RWPE2 (cell line): ENCODE results near the gene ADAM8.

Experiments used
- ATAC-seq: fragments of 200-7000 bp; cut with Tn5 transposase; 3 replicates; pipeline ENCODE4 v1.9.1; 2021; ENCODE audit warnings: low read depth
- DNase-seq: peaks from one replicate; pipeline ENCODE4 v3.0.0-alpha.2; 2020; ENCODE audit warnings: low spot score
- H3K27ac ChIP-seq: fragments of 450-650 bp; 2 replicates; pipeline ENCODE4 v1.5.1; 2017; ENCODE audit warnings: mild to moderate bottlenecking; ENCODE audit not compliant: poor library complexity, severe bottlenecking
- H3K27me3 ChIP-seq: fragments of 250-450 bp; sonication (Bioruptor Pico); 2 replicates; pipeline ENCODE4 v1.5.1; 2021; ENCODE audit warnings: mild to moderate bottlenecking, moderate library complexity; ENCODE audit not compliant: insufficient read depth, poor library complexity, severe bottlenecking
- H3K36me3 ChIP-seq: fragments of 250-450 bp; sonication (Bioruptor Pico); 2 replicates; pipeline ENCODE4 v1.5.1; 2020; ENCODE audit warnings: low read depth, mild to moderate bottlenecking, moderate library complexity
- H3K4me1 ChIP-seq: fragments of 250-450 bp; sonication (Bioruptor Pico); 2 replicates; pipeline ENCODE4 v1.5.1; 2021; ENCODE audit warnings: mild to moderate bottlenecking, moderate library complexity; ENCODE audit not compliant: insufficient read depth, poor library complexity, severe bottlenecking
- H3K4me3 ChIP-seq: fragments of 250-450 bp; sonication (Bioruptor Pico); 2 replicates; pipeline ENCODE4 v1.5.1; 2021; ENCODE audit warnings: mild to moderate bottlenecking, moderate library complexity; ENCODE audit not compliant: severe bottlenecking
- H3K9me3 ChIP-seq: fragments of 250-450 bp; sonication (Bioruptor Pico); 2 replicates; pipeline ENCODE4 v1.5.1; 2021; ENCODE audit warnings: mild to moderate bottlenecking, moderate library complexity; ENCODE audit not compliant: severe bottlenecking
- CTCF ChIP-seq: fragments of 450-650 bp; IDR thresholded peaks from one replicate; pipeline ENCODE4 v1.5.1; 2017; ENCODE audit warnings: mild to moderate bottlenecking, moderate library complexity; ENCODE audit not compliant: poor library complexity, severe bottlenecking

ADAM8 gene

GRCh38 chr10:133237588-133238465 is 38.8 kb downstream of the ADAM8 start, which contains the start of gene VENTX:
TSS of gene VENTX (plus strand) at chr10:133237855. CDS start at chr10:133237915, 60 bp downstream.
- no peak for TF ChIP-seq CTCF
- H3K36me3 ChIP-seq = no peaks in the 10 kb centered on the region
- H3K27me3 ChIP-seq = peaks cover 70% of the 10 kb centered on the region
- ATAC-seq (peak; percentile 8; the same call in 1 of the 3 replicates), DNase-seq (no peak)
- no peaks in the 10 kb centered on the region for H3K9me3 ChIP-seq
- no peak within 1 kb of the TSS for H3K4me3 ChIP-seq
- no peaks in the 10 kb centered on the region for H3K4me1 ChIP-seq
- H3K27ac ChIP-seq = no peak within 1 kb of the TSS

- Histone ChIP-seq H3K4me3 (no peak overlapping the region), H3K27me3 (peaks cover 76% of the 10 kb centered on the region), H3K27ac (no peak overlapping the region), H3K36me3 (no peaks in the 10 kb centered on the region), H3K4me1 (no peaks in the 10 kb centered on the region), H3K9me3 (no peaks in the 10 kb centered on the region)
- ATAC-seq (peak; percentile 37), DNase-seq (no peak)
- no peak for TF ChIP-seq CTCF
Measured at GRCh38 chr10:133237241-133237587, 39.5 kb downstream of the ADAM8 start.

- H3K9me3 ChIP-seq = no peaks in the 10 kb centered on the region
- H3K27ac ChIP-seq = no peak overlapping the region
- ATAC-seq (peak; percentile 22), DNase-seq (no peak)
- no peaks in the 10 kb centered on the region for H3K36me3 ChIP-seq
- no peak for TF ChIP-seq CTCF
- peaks cover 81% of the 10 kb centered on the region for H3K27me3 ChIP-seq
- H3K4me3 ChIP-seq = no peak overlapping the region
- no peaks in the 10 kb centered on the region for H3K4me1 ChIP-seq
Measured at GRCh38 chr10:133236401-133237240, 40.0 kb downstream of the ADAM8 start.

GRCh38 chr10:133235932-133236331 is 40.7 kb downstream of the ADAM8 start:
- Histone ChIP-seq H3K27ac (no peak overlapping the region), H3K9me3 (no peaks in the 10 kb centered on the region), H3K36me3 (no peaks in the 10 kb centered on the region), H3K27me3 (peaks cover 80% of the 10 kb centered on the region), H3K4me1 (no peaks in the 10 kb centered on the region), H3K4me3 (no peak overlapping the region)
- no peak for TF ChIP-seq CTCF
- ATAC-seq = no peak
- no peak for DNase-seq
